ENCODE measurements around the gene UBXN1. TPM values are rescaled to one million over a fixed set of nuclear protein-coding genes. Genes with fewer than 3 reads are reported as not detected.

Gene UBXN1
- total and polyA plus RNA-seq, 10 of the 15 experiments (the other 5 are each of a cell fraction or from before 2014, with no cell fraction given): 7.0 to 173 (median 106) TPM

GRCh38 chr11:62716206-62716605, 37.3 kb upstream of the UBXN1 start:
- ChIA-PET CTCF (interaction anchor here (1.0 to 1.5 kb wide), 3 partner anchors 8 to 35 kb away, joined by 3 to 7 read pairs (median 3); no protein-coding TSS in a partner anchor), RAD21 (ENCODE audit: unreplicated experiment) (no interaction called here), SMC1A (ENCODE audit: uncharacterized antibody, unreplicated experiment) (interaction anchor here (0.7 kb wide), 1 partner anchor 8 kb away, joined by 3 read pairs; no protein-coding TSS in a partner anchor), POLR2A (interaction anchor here (0.5 to 5.5 kb wide), 4 partner anchors 10 to 53 kb away, joined by 3 to 40 read pairs (median 4); partner anchors contain the start of genes HNRNPUL2, POLR2G and TTC9C)
- Histone ChIP-seq H3K79me2 (ENCODE audit: control insufficient read depth, insufficient read depth, low read length) (peaks cover 5% of the 10 kb centered on the region), H2AFZ (ENCODE audit: control insufficient read depth, low read depth, low read length) (no peak overlapping the region), H3K4me3 (no peak overlapping the region), H3K36me3 (ENCODE audit: control insufficient read depth in 2 of 2, insufficient read depth in 2 of 2, low read length in 1 of 2) (peaks cover 29 to 59% of the 10 kb centered on the region in 2 experiments), H3K4me2 (ENCODE audit: control insufficient read depth, insufficient read depth) (no peak overlapping the region), H4K20me1 (ENCODE audit: control insufficient read depth, insufficient read depth) (no peaks in the 10 kb centered on the region; the same call in 1 of the 2 replicates), H3K27me3 (replicated peaks in 1 of 2; ENCODE audit: control insufficient read depth in 2 of 2, insufficient read depth in 2 of 2, low read length in 1 of 2) (no peaks in the 10 kb centered on the region), H3K27ac (ENCODE audit: control insufficient read depth, insufficient read depth) (no peak overlapping the region), H3K9ac (ENCODE audit: control insufficient read depth, insufficient read depth, low read length) (no peak overlapping the region), H3K9me3 (replicated peaks; ENCODE audit: control insufficient read depth, insufficient read depth, low read length) (no peaks in the 10 kb centered on the region), H3K4me1 (ENCODE audit: control insufficient read depth, insufficient read depth, low read length) (peaks cover 13% of the 10 kb centered on the region)
- TF ChIP-seq ESRRA (IDR thresholded peaks at IDR 0.05; ENCODE audit: low read length) (no peak), HDAC6 (IDR thresholded peaks at IDR 0.05; ENCODE audit: unreplicated experiment) (no peak), SMC3 (IDR thresholded peaks at IDR 0.05; ENCODE audit: borderline replicate concordance, low read length) (no peak), SP1 (IDR thresholded peaks at IDR 0.05; ENCODE audit: low read depth, low read length) (no peak), RUNX3 (IDR thresholded peaks at IDR 0.05; ENCODE audit: low read length) (no peak), HSF1 (IDR thresholded peaks at IDR 0.05; ENCODE audit: low read depth, low read length) (no peak), STAT3 (IDR thresholded peaks at IDR 0.05; ENCODE audit: low read depth, low read length) (no peak), SUPT20H (IDR thresholded peaks at IDR 0.05; ENCODE audit: borderline replicate concordance, control insufficient read depth, low read depth, low read length) (no peak), MEF2B (IDR thresholded peaks at IDR 0.05; ENCODE audit: partially characterized antibody, poor library complexity, severe bottlenecking) (no peak), BMI1 (IDR thresholded peaks at IDR 0.05; ENCODE audit: borderline replicate concordance) (no peak), KDM1A (IDR thresholded peaks at IDR 0.05; ENCODE audit: borderline replicate concordance) (no peak), PML (IDR thresholded peaks at IDR 0.05; ENCODE audit: low read length) (no peak), FOXM1 (IDR thresholded peaks at IDR 0.05; ENCODE audit: low read depth, low read length) (no peak), EP300 (IDR thresholded peaks at IDR 0.05; ENCODE audit: borderline replicate concordance in 1 of 2, control insufficient read depth in 1 of 2, low read depth in 2 of 2, low read length in 2 of 2) (no peak), SRF (IDR thresholded peaks at IDR 0.05; ENCODE audit: low read depth in 2 of 2, low read length in 2 of 2) (no peak), NFXL1 (IDR thresholded peaks at IDR 0.05; ENCODE audit: borderline replicate concordance) (no peak), ZNF622 (IDR thresholded peaks at IDR 0.05) (no peak), JUND (IDR thresholded peaks at IDR 0.05; ENCODE audit: low read depth, low read length) (no peak), ZZZ3 (IDR thresholded peaks at IDR 0.05; ENCODE audit: control insufficient read depth, insufficient read length, low read depth) (no peak)
- no peak for FAIRE-seq
- no TSS peak for BruUV-seq (replicated peaks)
- over 99% methylated on average over 5 of the region's 5 CpGs for WGBS (ENCODE audit: insufficient coverage, insufficient replicate concordance, low lambda C conversion rate, missing lambda C conversion rate)
- DNase-seq (ENCODE audit: low read depth, low spot score): no peak
- ATAC-seq: no peak
- in situ Hi-C loops (cut with MboI): no loop called here
- intact Hi-C loops (cut with micrococcal nuclease; ENCODE audit: unreplicated experiment): no loop called here
